ENCODE results near the gene ATP6V0E2. TPM values are rescaled to one million over a fixed set of nuclear protein-coding genes. Genes with fewer than 3 reads are reported as not detected.

ATP6V0E2 gene
- total RNA-seq, 1 donor from 2014 or later, result 49.4 TPM

- Mint-ChIP-seq H3K9me3 (ENCODE audit: low read depth) (no peaks in the 10 kb centered on the region), H3K36me3 (ENCODE audit: insufficient read depth) (no peaks in the 10 kb centered on the region), H3K4me3 (ENCODE audit: low read depth) (no peak overlapping the region), H3K4me1 (ENCODE audit: low read depth) (no peaks in the 10 kb centered on the region), H3K27ac (peak overlapping the region; percentile 11), H3K27me3 (peaks cover 25% of the 10 kb centered on the region)
- no peak for TF ChIP-seq CTCF (IDR thresholded peaks at IDR 0.05; ENCODE audit: unreplicated experiment)
- no peak for DNase-seq (ENCODE audit: low spot score, unreplicated experiment)
Measured at GRCh38 chr7:149831741-149832219, 42.0 kb upstream of the ATP6V0E2 start.

GRCh38 chr7:149832332-149833041, 41.3 kb upstream of the ATP6V0E2 start:
- Mint-ChIP-seq H3K27me3 (peaks cover 26% of the 10 kb centered on the region), H3K4me1 (ENCODE audit: low read depth) (no peaks in the 10 kb centered on the region), H3K36me3 (ENCODE audit: insufficient read depth) (no peaks in the 10 kb centered on the region), H3K9me3 (ENCODE audit: low read depth) (no peaks in the 10 kb centered on the region), H3K4me3 (ENCODE audit: low read depth) (no peak overlapping the region), H3K27ac (no peak overlapping the region)
- DNase-seq (ENCODE audit: low spot score, unreplicated experiment), result no peak
- TF ChIP-seq CTCF (IDR thresholded peaks at IDR 0.05; ENCODE audit: unreplicated experiment), result no peak

- no peak overlapping the region for H3K4me3 Mint-ChIP-seq (ENCODE audit: low read depth)
- peaks cover 5% of the 10 kb centered on the region for H3K4me1 Mint-ChIP-seq (ENCODE audit: low read depth)
- peaks cover 30% of the 10 kb centered on the region for H3K27me3 Mint-ChIP-seq
- H3K9me3 Mint-ChIP-seq (ENCODE audit: low read depth), result no peaks in the 10 kb centered on the region
- no peak for DNase-seq (ENCODE audit: low spot score, unreplicated experiment)
- no peak for TF ChIP-seq CTCF (IDR thresholded peaks at IDR 0.05; ENCODE audit: unreplicated experiment)
- H3K27ac Mint-ChIP-seq, result no peak overlapping the region
- H3K36me3 Mint-ChIP-seq (ENCODE audit: insufficient read depth), result no peaks in the 10 kb centered on the region
Measured at GRCh38 chr7:149833495-149834130, 40.2 kb upstream of the ATP6V0E2 start.

GRCh38 chr7:149834601-149835000, 39.2 kb upstream of the ATP6V0E2 start:
- H3K27ac Mint-ChIP-seq, result no peak overlapping the region
- no peak overlapping the region for H3K4me3 Mint-ChIP-seq (ENCODE audit: low read depth)
- no peak for TF ChIP-seq CTCF (IDR thresholded peaks at IDR 0.05; ENCODE audit: unreplicated experiment)
- no peaks in the 10 kb centered on the region for H3K9me3 Mint-ChIP-seq (ENCODE audit: low read depth)
- no peak for DNase-seq (ENCODE audit: low spot score, unreplicated experiment)
- H3K27me3 Mint-ChIP-seq, result peaks cover 30% of the 10 kb centered on the region
- no peaks in the 10 kb centered on the region for H3K36me3 Mint-ChIP-seq (ENCODE audit: insufficient read depth)
- peaks cover 11% of the 10 kb centered on the region for H3K4me1 Mint-ChIP-seq (ENCODE audit: low read depth)

- no peak for DNase-seq (ENCODE audit: low spot score, unreplicated experiment)
- peaks cover 30% of the 10 kb centered on the region for H3K27me3 Mint-ChIP-seq
- no peaks in the 10 kb centered on the region for H3K36me3 Mint-ChIP-seq (ENCODE audit: insufficient read depth)
- peaks cover 11% of the 10 kb centered on the region for H3K4me1 Mint-ChIP-seq (ENCODE audit: low read depth)
- no peak overlapping the region for H3K4me3 Mint-ChIP-seq (ENCODE audit: low read depth)
- H3K27ac Mint-ChIP-seq, result no peak overlapping the region
- no peak for TF ChIP-seq CTCF (IDR thresholded peaks at IDR 0.05; ENCODE audit: unreplicated experiment)
- no peaks in the 10 kb centered on the region for H3K9me3 Mint-ChIP-seq (ENCODE audit: low read depth)
Measured at GRCh38 chr7:149836434-149836833, 37.3 kb upstream of the ATP6V0E2 start.

Measured in progenitor cell of endocrine pancreas (in vitro differentiated cells).